ENCODE results near the gene CALCOCO1. TPM values are rescaled to one million over a fixed set of nuclear protein-coding genes. Genes with fewer than 3 reads are reported as not detected.

The CALCOCO1 gene
- total and polyA plus RNA-seq, 3 donors from 2014 or later: 120 to 167 (median 121) TPM

DNA sequence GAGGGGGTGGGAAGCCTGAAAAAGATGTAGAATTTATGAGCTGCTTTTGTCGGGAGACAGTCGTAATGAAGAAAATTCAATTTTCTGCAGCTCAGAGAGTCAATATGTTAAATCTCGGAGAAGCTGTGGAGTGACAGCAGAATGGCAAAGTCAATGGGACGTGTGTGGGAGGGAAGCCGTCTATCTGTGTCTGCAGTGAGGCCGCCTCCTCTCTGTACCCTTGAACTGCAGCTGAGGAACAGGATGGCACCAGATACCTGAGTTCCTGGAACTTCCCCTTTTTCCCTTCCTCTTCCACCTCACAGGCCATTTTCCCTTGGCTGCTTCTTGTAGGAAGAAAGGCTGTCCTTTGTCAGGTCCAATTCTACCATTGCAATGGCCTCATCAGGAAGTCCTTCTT lies 9.3 kb upstream of the CALCOCO1 start:
- TF ChIP-seq, protein P1, sequence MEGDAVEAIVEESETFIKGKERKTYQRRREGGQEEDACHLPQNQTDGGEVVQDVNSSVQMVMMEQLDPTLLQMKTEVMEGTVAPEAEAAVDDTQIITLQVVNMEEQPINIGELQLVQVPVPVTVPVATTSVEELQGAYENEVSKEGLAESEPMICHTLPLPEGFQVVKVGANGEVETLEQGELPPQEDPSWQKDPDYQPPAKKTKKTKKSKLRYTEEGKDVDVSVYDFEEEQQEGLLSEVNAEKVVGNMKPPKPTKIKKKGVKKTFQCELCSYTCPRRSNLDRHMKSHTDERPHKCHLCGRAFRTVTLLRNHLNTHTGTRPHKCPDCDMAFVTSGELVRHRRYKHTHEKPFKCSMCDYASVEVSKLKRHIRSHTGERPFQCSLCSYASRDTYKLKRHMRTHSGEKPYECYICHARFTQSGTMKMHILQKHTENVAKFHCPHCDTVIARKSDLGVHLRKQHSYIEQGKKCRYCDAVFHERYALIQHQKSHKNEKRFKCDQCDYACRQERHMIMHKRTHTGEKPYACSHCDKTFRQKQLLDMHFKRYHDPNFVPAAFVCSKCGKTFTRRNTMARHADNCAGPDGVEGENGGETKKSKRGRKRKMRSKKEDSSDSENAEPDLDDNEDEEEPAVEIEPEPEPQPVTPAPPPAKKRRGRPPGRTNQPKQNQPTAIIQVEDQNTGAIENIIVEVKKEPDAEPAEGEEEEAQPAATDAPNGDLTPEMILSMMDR (IDR thresholded peaks at IDR 0.05): no peak
- no peak for TF ChIP-seq POLR2A (IDR thresholded peaks at IDR 0.05)
- intact Hi-C loops (cut with DNase I; ENCODE audit: low total_unique reads): no loop called here
- no peak overlapping the region for H3K27ac ChIP-seq
- H3K4me3 ChIP-seq: no peak overlapping the region
- 65 to 83% methylated on average over 6 of the region's 6 CpGs for WGBS, 2 donors
- peaks cover 16% of the 10 kb centered on the region for H3K4me1 ChIP-seq
- H3K27me3 ChIP-seq: no peaks in the 10 kb centered on the region
- DNase-seq: no peak
- H3K9me3 ChIP-seq: no peaks in the 10 kb centered on the region
- no peaks in the 10 kb centered on the region for H3K36me3 ChIP-seq (ENCODE audit: low read depth, missing control alignments)

DNA sequence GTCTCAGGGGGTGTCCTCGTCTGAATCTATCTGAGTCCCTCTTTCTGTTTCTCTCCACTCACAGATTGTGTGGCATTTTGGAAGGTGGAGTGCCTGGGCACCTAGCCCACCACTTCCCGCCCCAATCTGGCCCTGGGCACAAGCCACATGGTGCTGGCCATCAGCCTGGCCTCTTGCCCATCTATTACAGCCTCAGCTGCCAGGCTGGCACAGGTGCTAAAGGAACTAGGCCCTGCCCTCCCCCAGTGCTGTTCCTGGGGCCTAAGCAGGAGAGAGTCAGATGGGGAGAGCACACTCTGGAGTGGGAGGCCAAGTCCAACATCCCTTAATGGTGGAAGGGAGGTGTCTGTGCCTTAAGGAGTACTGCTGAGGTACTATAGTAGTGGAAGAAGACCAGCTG lies 8.3 kb upstream of the CALCOCO1 start:
- intact Hi-C loops (cut with DNase I; ENCODE audit: low total_unique reads): no loop called here
- no peak overlapping the region for H3K27ac ChIP-seq
- H3K36me3 ChIP-seq (ENCODE audit: low read depth, missing control alignments): no peaks in the 10 kb centered on the region
- H3K27me3 ChIP-seq: no peaks in the 10 kb centered on the region
- TF ChIP-seq, protein P1 (IDR thresholded peaks at IDR 0.05): no peak
- no peak for TF ChIP-seq POLR2A (IDR thresholded peaks at IDR 0.05)
- peaks cover 16% of the 10 kb centered on the region for H3K4me1 ChIP-seq
- DNase-seq: no peak
- no peak overlapping the region for H3K4me3 ChIP-seq
- H3K9me3 ChIP-seq: no peaks in the 10 kb centered on the region
- 67 to 95% methylated on average over 2 of the region's 2 CpGs for WGBS, 2 donors

DNA sequence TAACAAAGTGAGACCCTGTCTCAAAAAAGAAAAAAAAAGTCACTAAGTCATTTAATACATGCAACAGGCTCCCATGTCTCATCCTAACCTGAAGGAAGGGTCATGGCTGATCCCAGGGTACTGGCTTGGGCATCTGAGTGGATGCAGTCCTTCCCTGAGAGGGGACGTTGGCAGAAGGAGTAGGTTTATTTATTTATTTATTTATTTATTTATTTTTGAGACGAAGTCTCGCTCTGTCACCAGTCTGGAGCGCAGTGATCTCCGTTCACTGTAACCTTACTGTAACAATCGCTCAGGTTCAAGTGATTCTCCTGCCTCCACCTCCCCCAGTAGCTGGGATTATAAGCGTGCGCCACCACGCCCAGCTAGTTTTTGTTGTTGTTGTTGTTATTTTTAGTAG lies 7.2 kb upstream of the CALCOCO1 start:
- TF ChIP-seq POLR2A (IDR thresholded peaks at IDR 0.05): no peak
- TF ChIP-seq, protein P1 (IDR thresholded peaks at IDR 0.05): no peak

DNA sequence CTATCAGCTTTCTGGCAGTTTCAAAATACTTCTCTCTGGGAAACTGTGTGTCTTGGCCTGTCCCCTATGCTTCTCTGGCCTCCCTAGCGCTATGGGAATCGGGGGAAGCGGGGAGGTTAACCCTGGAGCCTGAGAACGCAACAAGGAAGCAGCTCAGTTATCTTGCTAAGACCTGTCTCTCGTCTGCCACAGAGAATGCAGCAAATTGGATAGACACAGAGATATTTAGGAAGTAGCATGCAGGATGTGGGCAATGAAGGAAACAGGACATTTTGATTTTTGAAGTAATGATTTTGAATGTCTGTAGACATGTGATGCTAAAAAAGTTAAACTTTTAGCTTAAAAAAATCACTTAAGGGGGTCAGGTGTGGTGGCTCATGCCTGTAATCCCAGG lies 6.6 kb upstream of the CALCOCO1 start:
- TF ChIP-seq, protein P1 (IDR thresholded peaks at IDR 0.05): no peak
- TF ChIP-seq POLR2A (IDR thresholded peaks at IDR 0.05): no peak
- Histone ChIP-seq H3K9me3 (no peaks in the 10 kb centered on the region), H3K4me3 (no peak overlapping the region), H3K36me3 (ENCODE audit: low read depth, missing control alignments) (no peaks in the 10 kb centered on the region), H3K27me3 (no peaks in the 10 kb centered on the region), H3K4me1 (peaks cover 4% of the 10 kb centered on the region), H3K27ac (no peak overlapping the region)
- intact Hi-C loops (cut with DNase I; ENCODE audit: low total_unique reads): no loop called here
- no peak for DNase-seq
- WGBS, 2 donors: 70 to 81% methylated on average over 5 of the region's 5 CpGs

More for the DNA sequence above, 7.2 kb upstream of the CALCOCO1 start:
- DNase-seq: no peak
- Histone ChIP-seq H3K4me1 (peaks cover 9% of the 10 kb centered on the region), H3K36me3 (ENCODE audit: low read depth, missing control alignments) (no peaks in the 10 kb centered on the region), H3K9me3 (no peaks in the 10 kb centered on the region), H3K4me3 (no peak overlapping the region), H3K27me3 (no peaks in the 10 kb centered on the region), H3K27ac (no peak overlapping the region)
- WGBS, 2 donors: 89 to 92% methylated on average over 9 of the region's 9 CpGs
- intact Hi-C loops (cut with DNase I; ENCODE audit: low total_unique reads): no loop called here

DNA sequence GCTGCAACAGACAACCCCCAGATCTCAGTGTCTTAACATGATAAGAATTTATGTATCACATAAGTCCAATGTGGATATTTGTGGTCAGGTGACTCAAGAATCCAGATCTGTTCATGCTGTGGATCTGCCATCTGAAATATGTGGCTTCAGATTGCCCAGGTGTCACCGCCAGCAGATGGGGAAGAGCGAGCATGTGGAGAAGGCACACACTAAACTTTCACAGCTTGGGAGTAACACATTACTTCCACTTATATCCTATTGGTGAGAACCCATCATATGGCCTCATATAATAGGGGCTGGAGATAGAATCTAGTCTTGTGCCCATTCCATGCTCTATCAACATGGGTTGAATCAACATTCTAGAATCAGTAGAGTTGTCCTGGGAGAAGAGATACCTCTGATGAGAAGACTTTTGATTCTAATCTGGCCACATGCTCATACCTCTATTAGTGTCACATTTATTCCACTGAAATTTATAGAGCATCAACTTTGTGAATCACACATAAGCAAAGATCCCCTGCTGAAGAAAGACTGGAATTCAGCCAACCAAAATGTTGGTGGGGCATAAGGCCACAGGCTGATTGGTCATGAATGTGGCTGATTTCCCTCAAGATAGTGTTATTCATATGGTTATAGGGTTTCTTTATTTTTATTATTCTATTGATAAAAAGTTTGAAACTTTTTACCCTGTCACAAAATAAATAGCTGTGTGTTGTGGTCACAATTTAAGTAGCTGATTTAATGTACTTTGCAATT lies 6.0 kb upstream of the CALCOCO1 start:
- no peak overlapping the region for H3K4me3 ChIP-seq
- no peaks in the 10 kb centered on the region for H3K9me3 ChIP-seq
- TF ChIP-seq, protein P1 (IDR thresholded peaks at IDR 0.05): no peak
- no peak for TF ChIP-seq POLR2A (IDR thresholded peaks at IDR 0.05)
- H3K4me1 ChIP-seq: no peaks in the 10 kb centered on the region
- no peaks in the 10 kb centered on the region for H3K36me3 ChIP-seq (ENCODE audit: low read depth, missing control alignments)
- WGBS, 2 donors: 85 to 96% methylated on average over 2 of the region's 2 CpGs
- H3K27ac ChIP-seq: no peak overlapping the region
- no peaks in the 10 kb centered on the region for H3K27me3 ChIP-seq
- intact Hi-C loops (cut with DNase I; ENCODE audit: low total_unique reads): no loop called here
- no peak for DNase-seq
